HG02884 (cell line): ENCODE measurements around the gene EVX2.

Experiments used
- ATAC-seq: cut with Tn5 transposase; IDR thresholded peaks from one replicate; pipeline ENCODE4 v1.9.1; 2021; ENCODE audit warnings: mild to moderate bottlenecking, moderate library complexity; ENCODE audit not compliant: unreplicated experiment

EVX2 gene

GRCh38 chr2:176084611-176085119, 903 bp upstream of the EVX2 start:
- ATAC-seq, result no peak

- ATAC-seq, result no peak
Observed at GRCh38 chr2:176082824-176083751, 674 bp downstream of the EVX2 start.

- ATAC-seq, result no peak
Observed at GRCh38 chr2:176082525-176082823, 1.3 kb downstream of the EVX2 start.

- no peak for ATAC-seq
Observed at GRCh38 chr2:176081837-176082524, 1.8 kb downstream of the EVX2 start.

- no peak for ATAC-seq
Observed at GRCh38 chr2:176081376-176081836, 2.4 kb downstream of the EVX2 start.

- ATAC-seq, result no peak
Observed at GRCh38 chr2:176080540-176081375, 3.0 kb downstream of the EVX2 start.

DNA sequence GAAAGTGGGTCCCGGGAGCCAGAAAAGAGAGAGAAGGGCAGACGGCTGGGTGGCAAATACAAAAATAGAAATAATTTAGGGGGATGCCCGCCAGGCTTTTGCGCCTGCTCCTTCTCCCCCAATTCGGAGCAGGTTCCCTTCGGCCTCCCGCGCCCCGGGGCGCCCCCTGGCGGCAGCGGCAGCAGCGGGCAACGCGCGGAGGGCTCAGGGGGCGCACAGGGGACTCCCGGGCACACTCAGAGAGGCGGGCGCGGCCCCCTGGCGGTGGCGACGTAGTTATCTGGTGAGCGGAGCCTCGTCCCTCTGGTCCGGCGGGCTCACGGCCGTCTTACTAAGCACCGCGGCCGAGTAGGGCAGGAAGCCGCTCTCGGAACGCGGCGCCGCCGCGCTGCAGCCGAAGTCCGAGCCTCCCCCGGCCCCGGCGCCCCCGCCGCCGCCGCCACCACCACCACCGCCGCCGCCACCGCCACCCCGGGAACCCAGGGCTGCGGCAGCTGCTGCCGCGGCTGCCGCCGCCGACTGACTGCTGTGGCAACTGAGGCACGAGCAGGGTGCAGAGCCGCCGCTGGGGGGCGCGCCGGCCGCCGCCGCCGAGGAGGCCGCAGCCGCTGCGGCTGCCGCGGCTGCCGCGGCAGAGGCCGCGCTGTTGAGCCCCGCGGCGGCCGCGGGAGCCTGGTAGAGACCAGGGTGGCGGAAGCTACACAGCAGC, 3.8 kb downstream of the EVX2 start:
- no peak for ATAC-seq

- no peak for ATAC-seq
Observed at GRCh38 chr2:176079285-176079830, 4.4 kb downstream of the EVX2 start.

GRCh38 chr2:176078541-176079284, 5.0 kb downstream of the EVX2 start:
- no peak for ATAC-seq

GRCh38 chr2:176076796-176077195, 7.0 kb downstream of the EVX2 start:
- ATAC-seq, result no peak

DNA sequence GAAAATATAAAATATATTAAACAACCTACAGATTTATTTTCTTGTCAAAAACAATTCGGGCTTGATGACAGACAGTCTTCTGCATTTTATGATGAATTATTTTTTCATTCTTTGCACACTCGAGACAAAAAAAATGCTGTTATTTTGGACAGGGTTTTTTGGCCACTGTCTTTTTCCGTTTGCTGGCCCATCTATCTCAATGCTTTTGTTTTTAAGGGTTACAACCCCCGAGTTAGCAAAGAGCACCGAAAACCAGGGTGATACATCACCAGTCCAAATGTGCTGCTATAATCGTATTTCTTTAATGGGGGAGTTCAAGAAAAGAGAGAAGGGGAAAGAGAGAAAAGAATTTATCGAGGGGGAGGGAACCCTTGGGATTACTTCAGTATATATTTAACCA, 7.7 kb downstream of the EVX2 start:
- ATAC-seq, result no peak

DNA sequence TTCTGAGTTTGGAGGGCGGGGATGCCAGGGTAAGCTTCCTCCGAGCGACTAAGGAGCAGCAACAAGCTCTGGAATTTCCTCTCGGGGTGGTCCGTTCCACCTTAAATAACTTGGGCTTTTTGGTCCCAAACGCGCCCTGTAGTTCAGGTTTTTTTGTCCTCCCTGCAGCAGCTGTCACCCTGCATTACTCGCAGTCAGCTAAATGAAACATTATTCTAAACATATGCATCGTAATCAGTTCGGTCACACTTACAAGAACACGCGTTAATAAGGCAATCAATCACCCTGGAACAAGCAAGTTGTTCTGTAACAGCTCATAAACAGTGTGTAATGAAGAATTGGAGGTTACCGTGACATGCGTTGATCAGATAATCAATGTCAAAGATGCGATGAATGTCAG, 8.3 kb downstream of the EVX2 start:
- ATAC-seq, result no peak

GRCh38 chr2:176074919-176075425, 8.8 kb downstream of the EVX2 start:
- no peak for ATAC-seq

- no peak for ATAC-seq
Observed at GRCh38 chr2:176072951-176073904, 10.5 kb downstream of the EVX2 start.

DNA sequence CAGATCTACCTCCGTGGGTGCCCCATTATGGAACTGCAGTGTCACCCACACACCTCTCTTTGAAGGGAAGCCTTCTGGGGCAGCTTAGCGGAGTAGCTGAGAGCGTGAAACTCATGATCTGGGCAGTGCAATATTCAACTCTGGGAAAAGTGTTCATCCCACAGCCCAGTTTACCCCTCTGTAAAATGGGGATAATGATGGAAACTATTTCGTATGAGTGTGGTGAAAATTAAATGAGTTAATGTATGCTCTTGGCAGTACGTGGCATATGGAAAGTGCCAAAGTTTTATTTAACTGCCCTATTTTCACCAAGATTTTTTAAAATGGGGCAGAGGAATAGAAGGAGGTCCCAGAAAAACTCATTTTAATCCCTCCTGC, 11.5 kb downstream of the EVX2 start:
- ATAC-seq, result no peak

DNA sequence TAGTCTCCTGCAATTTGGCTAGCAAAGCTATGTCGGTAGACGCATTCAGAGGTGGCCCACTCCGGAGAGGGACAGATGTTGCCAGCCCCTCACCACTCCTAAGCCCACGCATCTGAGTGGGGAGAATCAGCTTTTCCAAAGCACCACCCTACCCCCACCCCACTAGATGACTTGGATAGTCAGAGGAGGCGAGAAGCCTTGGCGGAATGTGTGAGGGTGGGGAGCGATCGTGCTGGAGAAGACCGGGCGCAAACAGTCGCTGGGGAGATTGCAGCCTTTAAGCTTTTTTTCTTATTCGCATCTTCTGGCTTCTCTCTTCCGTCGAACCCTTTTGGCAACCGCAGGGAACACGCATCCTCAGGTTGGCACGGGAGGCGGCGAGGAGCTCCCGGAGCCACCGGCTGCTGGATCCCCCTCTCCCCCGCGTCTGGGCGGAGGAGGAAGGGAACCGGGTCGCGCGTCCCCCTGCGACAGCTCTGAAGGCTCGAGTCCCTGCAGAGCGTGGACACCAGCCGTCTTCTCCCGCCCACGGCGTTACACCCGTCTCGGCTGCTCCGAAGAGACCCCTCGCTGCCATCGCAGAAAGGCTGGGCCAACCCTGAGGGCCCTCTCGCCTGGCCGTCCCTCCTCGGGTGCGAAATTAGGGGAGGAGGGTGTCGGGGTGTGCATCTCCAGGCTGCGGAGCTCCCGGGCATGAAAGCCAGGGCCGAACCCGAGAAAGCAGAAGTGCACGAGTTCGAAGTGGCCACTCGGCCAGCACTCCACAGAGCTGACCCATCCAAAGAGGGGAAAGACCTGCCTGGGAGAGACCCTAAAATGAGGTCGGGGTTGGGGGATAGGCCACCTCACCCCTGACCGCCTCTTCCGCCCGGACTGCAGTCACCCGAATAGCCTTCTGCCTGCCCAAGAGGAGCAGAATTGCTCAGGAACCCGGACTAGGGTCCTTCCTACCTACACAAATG, 12.2 kb downstream of the EVX2 start:
- no peak for ATAC-seq

DNA sequence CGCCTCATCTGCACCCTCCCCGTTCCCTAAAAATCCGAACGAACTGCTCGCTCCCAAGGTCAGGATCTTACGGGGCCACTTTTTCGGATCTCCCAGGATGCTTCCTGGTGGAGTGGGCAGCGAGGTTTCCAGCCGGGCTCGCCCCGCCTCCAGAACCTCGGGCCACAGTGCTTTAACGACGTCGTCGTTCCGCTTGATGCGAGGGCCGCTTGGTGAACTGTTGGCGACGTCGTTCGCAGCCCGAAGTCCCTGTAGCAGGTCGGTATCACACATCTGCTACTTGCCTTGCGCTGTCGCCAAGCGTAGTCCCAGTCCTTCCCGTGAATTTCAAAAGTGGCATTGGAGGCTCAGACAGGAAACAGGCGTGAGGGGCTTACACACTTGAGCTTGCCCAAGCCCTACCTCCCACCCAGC, 15.3 kb downstream of the EVX2 start:
- ATAC-seq, result no peak
